NCI-H2171 treated with DMSO at 0.1 percent for 48 hours (cell line): ENCODE results near the gene LDB1.
A peak's percentile ranks its signal among the peaks of the same experiment; 100 is the strongest.

Source experiments
- DNase-seq: peaks from one replicate; lab custom pipeline; 2025; lab: John Stamatoyannopoulos, UW

The LDB1 gene

GRCh38 chr10:102120142-102120990 is at the start of gene LDB1:
TSS of gene LDB1 (minus strand) at chr10:102120368. CDS start at chr10:102120110, 258 bp downstream.
- DNase-seq: peak; percentile 77

GRCh38 chr10:102167861-102168260 is 47.7 kb upstream of the LDB1 start:
- DNase-seq: no peak

- DNase-seq: no peak
These were observed 43.3 kb upstream of the LDB1 start for GRCh38 chr10:102163342-102163989.

DNA sequence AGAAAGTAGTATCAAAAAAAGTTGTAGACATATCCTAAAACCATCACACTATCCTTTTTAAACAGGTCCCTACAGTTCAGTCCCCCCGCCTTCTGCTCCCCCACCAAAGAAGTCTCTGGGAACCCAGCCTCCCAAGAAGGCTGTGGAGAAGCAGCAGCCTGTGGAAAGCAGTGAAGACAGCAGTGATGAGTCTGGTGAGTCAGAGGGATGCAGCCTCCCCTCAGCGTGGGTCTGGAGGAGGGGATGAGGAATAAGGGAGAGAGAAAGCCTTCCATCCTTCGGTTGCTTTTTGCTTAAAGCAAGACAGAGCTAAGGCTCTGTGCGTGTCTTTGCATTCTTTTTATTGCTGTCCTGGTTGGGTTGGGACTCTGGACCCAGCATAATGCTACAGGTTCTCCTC is 39.7 kb upstream of the LDB1 start:
- no peak for DNase-seq

GRCh38 chr10:102159051-102159597 is 39.0 kb upstream of the LDB1 start:
- DNase-seq: no peak

DNA sequence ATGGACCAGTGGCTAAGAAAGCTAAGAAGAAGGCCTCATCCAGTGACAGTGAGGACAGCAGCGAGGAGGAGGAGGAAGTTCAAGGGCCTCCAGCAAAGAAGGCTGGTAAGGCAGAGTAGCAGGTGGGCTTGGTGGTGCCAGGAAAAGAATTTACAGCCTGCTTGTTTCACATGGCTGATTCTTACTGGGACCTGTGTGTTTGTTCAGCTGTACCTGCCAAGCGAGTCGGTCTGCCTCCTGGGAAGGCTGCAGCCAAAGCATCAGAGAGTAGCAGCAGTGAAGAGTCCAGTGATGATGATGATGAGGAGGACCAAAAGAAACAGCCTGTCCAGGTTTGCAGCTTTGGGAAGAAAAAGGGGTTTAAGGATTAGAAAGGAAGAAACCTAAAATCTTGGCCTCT is 37.1 kb upstream of the LDB1 start:
- DNase-seq: no peak

GRCh38 chr10:102154466-102155116 is 34.4 kb upstream of the LDB1 start:
- no peak for DNase-seq

- DNase-seq: no peak
These were observed 33.0 kb upstream of the LDB1 start for GRCh38 chr10:102153093-102153620.

DNA sequence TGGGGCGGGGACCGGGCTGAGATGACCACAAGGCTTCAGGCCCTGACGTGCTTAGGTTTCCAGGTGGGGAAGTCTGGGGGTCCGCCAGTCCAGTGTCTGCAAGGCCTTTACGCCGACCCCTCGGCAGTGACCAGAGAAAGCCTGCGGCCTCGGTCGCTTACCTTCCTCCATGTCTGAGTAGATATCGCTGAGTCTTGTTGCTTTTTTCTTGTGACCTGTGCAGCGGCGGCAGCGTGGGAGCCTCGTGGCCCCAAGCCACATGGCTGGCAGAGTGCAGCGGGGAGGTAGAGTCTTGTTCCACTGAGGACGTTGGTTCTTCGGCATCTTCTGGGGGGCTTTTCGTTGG is 32.4 kb upstream of the LDB1 start:
- no peak for DNase-seq

DNA sequence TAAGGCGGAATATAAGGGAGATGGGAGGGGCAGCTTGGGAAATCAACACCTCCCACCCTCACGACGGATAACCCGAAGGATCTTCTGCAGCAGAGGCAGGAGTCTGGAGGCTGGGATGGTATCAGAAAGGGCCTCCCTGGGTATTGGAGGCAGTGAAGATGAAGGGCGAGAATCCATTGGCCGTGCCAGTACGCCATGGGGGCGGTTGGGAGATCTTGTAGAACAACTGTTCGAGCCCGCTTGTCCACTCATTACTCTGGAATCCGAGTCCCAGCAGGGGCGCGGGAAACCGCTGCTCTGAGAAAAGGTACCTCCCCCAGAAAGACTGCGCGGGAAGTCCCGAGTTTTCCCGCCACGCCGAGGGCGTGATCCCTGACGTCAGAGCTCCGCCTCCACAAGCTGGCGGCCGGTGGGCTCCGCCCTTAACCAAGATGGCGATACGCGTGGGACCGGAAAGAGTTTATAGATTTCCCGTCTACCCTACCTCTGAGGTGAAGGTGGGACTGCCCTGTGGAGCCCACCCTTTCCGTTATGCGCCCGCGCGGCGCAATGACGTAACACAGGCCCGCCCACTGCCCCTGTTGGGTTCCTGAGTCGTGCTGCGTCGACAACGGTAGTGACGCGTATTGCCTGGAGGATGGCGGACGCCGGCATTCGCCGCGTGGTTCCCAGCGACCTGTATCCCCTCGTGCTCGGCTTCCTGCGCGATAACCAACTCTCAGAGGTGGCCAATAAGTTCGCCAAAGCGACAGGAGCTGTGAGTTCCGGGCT is 31.8 kb upstream of the LDB1 start, which contains the start of gene NOLC1:
Gene NOLC1, plus strand, starts transcription at position 616 of the 771 bp plus-strand sequence. Its CDS starts 22 bp downstream, at position 638.
- peak; percentile 94 for DNase-seq

GRCh38 chr10:102150970-102151773 is 31.0 kb upstream of the LDB1 start:
- no peak for DNase-seq

- DNase-seq: no peak
These were observed 28.1 kb upstream of the LDB1 start for GRCh38 chr10:102148275-102148674.

DNA sequence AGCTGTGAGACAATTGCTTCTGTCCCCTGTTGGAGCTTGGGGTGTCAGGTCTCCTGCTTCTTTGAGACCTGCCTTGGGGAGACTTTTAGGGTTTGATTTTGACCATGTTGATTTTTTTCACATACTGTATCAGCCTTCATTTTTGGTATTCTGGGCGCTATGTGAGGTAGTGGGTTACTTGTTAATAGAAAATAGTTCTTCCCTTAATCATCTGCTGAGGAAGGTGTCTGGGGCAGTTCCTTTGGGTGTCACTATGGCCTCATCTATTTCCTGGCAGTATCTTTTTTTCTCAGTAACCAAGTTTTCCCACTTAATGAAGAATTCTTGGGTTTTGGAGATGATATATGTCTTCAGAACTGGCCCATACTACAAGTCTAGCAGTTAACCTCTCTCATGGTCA is 27.4 kb upstream of the LDB1 start:
- DNase-seq: no peak

- DNase-seq: no peak
These were observed 26.8 kb upstream of the LDB1 start for GRCh38 chr10:102146971-102147428.

GRCh38 chr10:102141583-102142107 is 21.5 kb upstream of the LDB1 start:
- DNase-seq: no peak

DNA sequence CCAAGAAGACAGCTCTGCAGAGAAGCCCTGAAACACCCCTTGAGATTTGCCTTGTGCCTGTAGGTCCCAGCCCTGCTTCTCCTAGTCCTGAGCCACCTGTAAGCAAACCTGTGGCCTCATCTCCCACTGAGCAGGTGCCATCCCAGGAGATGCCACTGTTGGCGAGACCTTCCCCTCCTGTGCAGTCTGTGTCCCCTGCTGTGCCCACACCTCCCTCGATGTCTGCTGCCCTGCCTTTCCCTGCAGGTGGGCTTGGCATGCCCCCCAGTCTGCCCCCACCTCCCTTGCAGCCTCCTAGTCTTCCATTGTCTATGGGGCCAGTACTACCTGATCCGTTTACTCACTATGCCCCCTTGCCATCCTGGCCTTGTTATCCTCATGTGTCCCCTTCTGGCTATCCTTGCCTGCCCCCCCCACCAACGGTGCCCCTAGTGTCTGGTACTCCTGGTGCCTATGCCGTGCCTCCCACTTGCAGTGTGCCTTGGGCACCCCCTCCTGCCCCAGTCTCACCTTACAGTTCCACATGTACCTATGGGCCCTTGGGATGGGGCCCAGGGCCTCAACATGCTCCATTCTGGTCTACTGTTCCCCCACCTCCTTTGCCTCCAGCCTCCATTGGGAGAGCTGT is 20.9 kb upstream of the LDB1 start:
- no peak for DNase-seq

- DNase-seq: no peak
These were observed 20.1 kb upstream of the LDB1 start for GRCh38 chr10:102140218-102140617.

DNA sequence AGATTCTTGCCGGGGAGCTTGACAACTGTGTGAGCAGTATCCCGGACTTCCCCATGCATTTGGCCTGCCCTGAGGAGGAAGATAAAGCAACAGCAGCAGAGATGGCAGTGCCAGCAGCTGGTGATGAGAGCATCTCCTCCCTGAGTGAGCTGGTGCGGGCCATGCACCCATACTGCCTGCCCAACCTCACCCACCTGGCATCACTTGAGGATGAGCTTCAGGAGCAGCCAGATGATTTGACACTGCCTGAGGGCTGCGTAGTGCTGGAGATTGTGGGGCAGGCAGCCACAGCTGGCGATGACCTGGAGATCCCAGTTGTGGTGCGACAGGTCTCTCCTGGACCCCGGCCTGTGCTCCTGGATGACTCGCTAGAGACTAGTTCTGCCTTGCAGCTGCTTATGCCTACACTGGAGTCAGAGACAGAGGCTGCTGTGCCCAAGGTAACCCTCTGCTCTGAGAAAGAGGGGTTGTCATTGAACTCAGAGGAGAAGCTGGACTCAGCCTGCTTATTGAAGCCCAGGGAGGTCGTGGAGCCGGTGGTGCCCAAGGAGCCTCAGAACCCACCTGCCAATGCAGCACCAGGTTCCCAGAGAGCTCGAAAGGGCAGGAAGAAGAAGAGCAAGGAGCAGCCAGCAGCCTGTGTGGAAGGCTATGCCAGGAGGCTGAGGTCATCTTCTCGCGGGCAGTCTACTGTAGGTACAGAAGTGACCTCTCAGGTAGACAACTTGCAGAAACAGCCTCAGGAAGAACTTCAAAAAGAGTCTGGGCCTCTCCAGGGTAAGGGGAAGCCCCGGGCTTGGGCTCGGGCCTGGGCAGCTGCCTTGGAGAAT is 19.3 kb upstream of the LDB1 start:
- no peak for DNase-seq

DNA sequence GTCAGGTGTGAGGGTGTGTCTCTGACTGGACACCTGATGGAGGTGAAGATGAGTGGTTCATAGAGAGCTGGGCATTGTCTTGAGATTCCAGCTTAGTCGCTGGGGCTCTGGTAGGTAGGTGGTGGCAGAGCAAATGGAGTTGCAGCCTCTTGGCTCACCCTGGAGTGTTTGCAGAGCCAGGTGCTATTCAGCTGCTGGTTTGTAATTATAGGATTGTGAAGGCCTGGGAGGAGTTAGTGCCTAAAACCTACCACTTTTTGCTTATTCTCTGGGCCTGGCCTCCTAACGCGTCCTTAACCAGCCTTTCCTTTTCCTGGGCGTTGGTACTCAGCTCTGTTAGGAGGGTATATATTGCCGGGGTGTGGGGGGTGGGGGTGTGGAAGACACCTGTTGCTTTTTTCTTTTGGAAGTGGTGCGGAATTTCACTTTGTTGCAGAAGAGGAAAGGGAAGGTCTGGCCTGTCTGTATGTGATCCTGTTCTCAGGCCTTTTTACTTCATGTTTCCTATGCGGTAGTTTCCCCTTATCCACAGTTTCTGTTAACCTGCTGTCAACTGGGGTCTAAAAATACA is 15.9 kb upstream of the LDB1 start:
- no peak for DNase-seq
